GM12874 (cell line): ENCODE results near the gene SERPING1.

Source experiments
- CTCF ChIP-seq: IDR thresholded peaks from 2 replicates; pipeline ENCODE4 v1.5.1; 2011; ENCODE audit warnings: low read depth, mild to moderate bottlenecking, control low read depth, low read length, moderate library complexity; ENCODE audit not compliant: insufficient read depth

The SERPING1 gene

GRCh38 chr11:57632116-57632515 lies 34.6 kb downstream of the SERPING1 start:
- TF ChIP-seq CTCF = no peak

- TF ChIP-seq CTCF = no peak
Observed at GRCh38 chr11:57633394-57634070, 36.0 kb downstream of the SERPING1 start.

DNA sequence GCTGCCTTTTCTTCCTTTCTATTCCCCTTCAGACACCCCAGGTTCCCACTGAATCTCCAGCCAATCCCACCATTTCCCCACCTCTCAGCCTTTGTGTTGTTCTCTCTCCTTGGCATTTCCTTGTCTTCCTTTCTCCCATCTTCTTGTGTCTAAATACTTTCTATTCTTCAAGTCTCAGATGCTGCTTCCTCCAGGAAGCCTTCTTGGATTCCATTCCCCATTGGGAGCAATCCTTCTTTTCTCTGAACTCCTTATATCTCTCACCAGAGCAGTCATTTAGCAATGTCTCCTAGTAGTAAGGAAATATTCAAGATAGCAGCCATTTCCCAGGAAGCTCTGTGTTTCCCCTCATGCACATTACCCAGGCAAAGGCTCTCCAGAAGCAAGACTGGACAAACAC lies 36.8 kb downstream of the SERPING1 start:
- TF ChIP-seq CTCF = no peak

- no peak for TF ChIP-seq CTCF
Observed at GRCh38 chr11:57635246-57635645, 37.8 kb downstream of the SERPING1 start.

DNA sequence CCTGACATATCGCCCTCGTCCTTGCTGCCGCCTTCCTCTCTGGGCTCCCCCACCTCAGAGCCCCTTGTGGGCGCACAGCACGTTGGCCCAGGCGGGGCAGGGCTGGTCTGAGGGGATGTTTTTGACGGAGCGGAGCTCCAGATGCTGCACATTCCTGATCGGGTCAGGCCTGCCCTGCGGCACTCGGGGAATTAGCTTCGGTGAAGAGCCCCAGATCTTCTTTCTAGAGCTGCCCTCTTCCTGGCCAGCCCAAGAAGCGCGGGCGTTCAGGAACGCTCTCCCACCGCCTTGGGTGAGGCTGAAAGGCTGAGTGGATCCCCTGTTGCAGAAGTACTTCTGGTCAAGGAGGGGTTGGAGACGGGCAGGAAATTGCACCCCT lies 40.1 kb downstream of the SERPING1 start:
- no peak for TF ChIP-seq CTCF

DNA sequence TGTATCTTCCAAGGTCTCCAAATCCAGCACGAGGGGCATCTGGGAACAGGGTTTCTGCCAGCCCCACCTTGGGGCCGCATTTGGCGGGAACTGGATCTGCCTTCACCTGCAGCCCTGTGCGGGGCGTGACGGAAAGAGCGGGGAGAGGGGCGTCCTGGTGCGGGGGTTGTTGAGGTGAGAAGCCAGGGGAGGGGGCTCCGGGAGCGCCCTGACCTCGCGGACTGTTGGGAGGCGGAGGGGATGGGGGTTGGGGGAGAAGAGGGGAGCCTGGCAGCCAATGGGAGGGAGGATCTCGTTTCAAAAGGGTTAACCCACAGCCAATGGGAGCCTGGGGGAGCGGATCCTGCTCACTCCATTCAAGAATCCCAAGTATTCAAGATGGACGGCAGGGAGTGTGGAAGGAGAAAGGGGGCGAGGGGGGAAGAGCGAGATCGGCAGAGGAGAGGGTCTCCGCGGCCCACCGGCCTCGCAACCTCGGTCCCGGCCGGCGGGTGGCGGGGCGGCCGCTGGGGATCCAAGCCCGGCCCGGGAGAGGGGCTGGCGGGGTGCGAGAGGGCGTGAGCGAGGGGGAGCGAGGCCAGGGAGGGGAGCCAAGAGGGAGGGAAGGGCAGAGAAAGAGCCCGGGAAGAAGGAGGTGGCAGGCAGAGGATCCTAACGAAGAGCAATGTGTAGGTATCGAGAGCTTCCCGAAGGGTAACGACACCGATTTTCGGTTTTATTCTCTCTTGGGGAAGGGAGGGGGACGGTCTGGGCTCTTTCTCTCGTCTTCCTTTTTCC lies 40.7 kb downstream of the SERPING1 start:
- TF ChIP-seq CTCF = no peak

DNA sequence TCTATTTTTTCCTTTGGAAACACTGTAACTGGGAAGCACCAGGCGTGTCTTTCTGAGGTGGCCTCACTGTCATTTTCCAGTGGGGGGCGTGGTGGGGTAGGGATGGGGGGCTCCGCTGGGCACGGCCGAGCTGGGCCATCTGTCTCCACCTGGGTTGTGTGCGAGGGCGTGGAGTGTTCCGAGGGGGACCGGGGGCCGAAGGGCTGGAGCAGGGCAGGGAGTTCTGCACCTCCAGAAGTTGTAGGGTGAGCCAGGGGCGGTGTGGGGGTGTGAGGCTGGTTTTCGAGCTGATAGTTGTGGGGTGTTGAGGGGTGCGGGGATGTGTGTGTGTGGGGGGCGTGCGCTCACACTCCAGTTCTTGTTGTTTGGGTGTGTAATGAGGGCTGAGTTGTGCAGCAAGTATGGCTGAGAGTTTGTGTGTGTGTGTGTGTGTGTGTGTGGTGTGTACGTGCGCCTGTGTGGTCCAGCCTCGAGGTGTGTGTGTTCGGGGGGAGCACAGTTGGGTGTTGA lies 41.4 kb downstream of the SERPING1 start:
- TF ChIP-seq CTCF = no peak
